HepG2 (cell line): ENCODE measurements around the gene ATG9A. TPM values are rescaled to one million over a fixed set of nuclear protein-coding genes. Genes with fewer than 3 reads are reported as not detected.

ENCODE experiments used
- BRD4 ChIP-seq: sonication (generic); formaldehyde crosslinking; IDR thresholded peaks from 2 replicates; pipeline ENCODE4 v1.4.0; 2020; ENCODE audit warnings: missing genetic modification reagents
- DZIP1 ChIP-seq: sonication (generic); formaldehyde crosslinking; IDR thresholded peaks from 2 replicates; pipeline ENCODE4 v1.5.0; 2020; ENCODE audit warnings: mild to moderate bottlenecking, missing genetic modification reagents
- ETV5 ChIP-seq: IDR thresholded peaks from 2 replicates; pipeline ENCODE4 v1.6.1; 2018; ENCODE audit warnings: missing biosample characterization, missing genetic modification reagents, inconsistent platforms, borderline replicate concordance
- MXD4 ChIP-seq: IDR thresholded peaks from 2 replicates; pipeline ENCODE4 v1.6.1; 2016; ENCODE audit warnings: mild to moderate bottlenecking, missing biosample characterization, missing genetic modification reagents
- NKX3-1 ChIP-seq: sonication (generic); formaldehyde crosslinking; IDR thresholded peaks from 2 replicates; pipeline ENCODE4 v1.5.0; 2020; ENCODE audit warnings: missing genetic modification reagents
- PHF21A ChIP-seq: sonication (generic); formaldehyde crosslinking; IDR thresholded peaks from 2 replicates; pipeline ENCODE4 v1.5.0; 2020; ENCODE audit warnings: mild to moderate bottlenecking, missing genetic modification reagents
- TBX3 ChIP-seq: fragments of 450-650 bp; IDR thresholded peaks from 2 replicates; pipeline ENCODE4 v1.6.1; 2017; ENCODE audit warnings: antibody characterized with exemption, mild to moderate bottlenecking, inconsistent platforms, borderline replicate concordance
- TRIM22 ChIP-seq: fragments of 450-650 bp; IDR thresholded peaks from 2 replicates; pipeline ENCODE4 v1.6.1; 2017
- TSC22D2 ChIP-seq: sonication (generic); formaldehyde crosslinking; IDR thresholded peaks from 2 replicates; pipeline ENCODE4 v1.5.1; 2020; ENCODE audit warnings: missing genetic modification reagents, mild to moderate bottlenecking, borderline replicate concordance
- ZBTB8A ChIP-seq: sonication (generic); formaldehyde crosslinking; IDR thresholded peaks from 2 replicates; pipeline ENCODE4 v1.4.0; 2020; ENCODE audit warnings: mild to moderate bottlenecking, low read depth, missing genetic modification reagents, borderline replicate concordance
- ZNF180 ChIP-seq: sonication (generic); formaldehyde crosslinking; IDR thresholded peaks from 2 replicates; pipeline ENCODE4 v1.4.0; 2020; ENCODE audit warnings: low read depth, missing genetic modification reagents, borderline replicate concordance
- ZNF44 ChIP-seq: sonication (generic); formaldehyde crosslinking; IDR thresholded peaks from 2 replicates; pipeline ENCODE4 v1.5.1; 2020; ENCODE audit warnings: mild to moderate bottlenecking, missing genetic modification reagents
- ZNF468 ChIP-seq: sonication (generic); formaldehyde crosslinking; IDR thresholded peaks from 2 replicates; pipeline ENCODE4 v1.8.0; 2022; ENCODE audit warnings: mild to moderate bottlenecking, moderate library complexity, missing genetic modification reagents
- ZNF547 ChIP-seq: sonication (generic); formaldehyde crosslinking; IDR thresholded peaks from 2 replicates; pipeline ENCODE4 v1.5.1; 2020; ENCODE audit warnings: mild to moderate bottlenecking, missing genetic modification reagents
- ZNF660 ChIP-seq: sonication (generic); formaldehyde crosslinking; IDR thresholded peaks from 2 replicates; pipeline ENCODE4 v1.5.1; 2020; ENCODE audit warnings: mild to moderate bottlenecking, low read depth, missing genetic modification reagents, borderline replicate concordance
- ZNF703 ChIP-seq: sonication (generic); formaldehyde crosslinking; IDR thresholded peaks from 2 replicates; pipeline ENCODE4 v1.5.1; 2020; ENCODE audit warnings: missing genetic modification reagents, mild to moderate bottlenecking, moderate library complexity, borderline replicate concordance
- ZNF816 ChIP-seq: sonication (generic); formaldehyde crosslinking; IDR thresholded peaks from 2 replicates; pipeline ENCODE4 v1.8.0; 2022; ENCODE audit warnings: missing genetic modification reagents, mild to moderate bottlenecking, borderline replicate concordance
- ZZZ3 ChIP-seq: sonication (generic); formaldehyde crosslinking; IDR thresholded peaks from 2 replicates; pipeline ENCODE4 v1.4.0; 2020; ENCODE audit warnings: missing genetic modification reagents, mild to moderate bottlenecking, borderline replicate concordance
- polyA plus RNA-seq, 8 experiments: library from polyadenylated mRNA; depleted of rRNA in 3 of 8; stranded (reverse) in 7 of 8; unstranded in 1 of 8; fragments of >200 nt; fragmentation: Illumina TruSeq in 4 of 8; extraction: Trizol in 4 of 8; gene quantifications; 2 replicates each; pipeline versions ENCODE4 v1.2.1 to v1.2.3, GENCODE V29; 2011 to 2016; ENCODE audit warnings: low read depth in 4 of 8, missing spikeins in 1 of 8, mixed read lengths in 1 of 8; ENCODE audit not compliant: insufficient read depth in 1 of 8
- total RNA-seq, 5 experiments: library from RNA; depleted of rRNA; stranded (reverse); fragments of >200 nt; fragmentation: Illumina TruSeq; extraction: Trizol; gene quantifications; 2 replicates each; pipeline ENCODE4 v1.2.3, GENCODE V29; 2016; ENCODE audit warnings: low read depth in 1 of 5
- TF ChIP-seq, protein P1 (sequence below): sonication (generic); formaldehyde crosslinking; IDR thresholded peaks from 2 replicates; pipeline ENCODE4 v1.8.0; 2022; ENCODE audit warnings: mild to moderate bottlenecking, missing genetic modification reagents, moderate library complexity
- TF ChIP-seq, protein P2 (sequence below): sonication (generic); formaldehyde crosslinking; IDR thresholded peaks from 2 replicates; pipeline ENCODE4 v1.4.0; 2020; ENCODE audit warnings: missing genetic modification reagents, borderline replicate concordance
- TF ChIP-seq, protein P3 (sequence below): sonication (generic); IDR thresholded peaks from 2 replicates; pipeline ENCODE4 v1.6.1; 2016; ENCODE audit warnings: low read depth, borderline replicate concordance

The ATG9A gene
- total and polyA plus RNA-seq, 2 of the 13 experiments (the other 11 are each of a cell fraction or from before 2014, with no cell fraction given): 35.0 to 131 TPM

- TF ChIP-seq, protein P1, sequence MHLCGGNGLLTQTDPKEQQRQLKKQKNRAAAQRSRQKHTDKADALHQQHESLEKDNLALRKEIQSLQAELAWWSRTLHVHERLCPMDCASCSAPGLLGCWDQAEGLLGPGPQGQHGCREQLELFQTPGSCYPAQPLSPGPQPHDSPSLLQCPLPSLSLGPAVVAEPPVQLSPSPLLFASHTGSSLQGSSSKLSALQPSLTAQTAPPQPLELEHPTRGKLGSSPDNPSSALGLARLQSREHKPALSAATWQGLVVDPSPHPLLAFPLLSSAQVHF (CRISPR knock-in tag): 0 out of 2 replicates have a peak, but pooled peaks have one; percentile 37
- peak; percentile 94 for TF ChIP-seq ZNF44 (CRISPR knock-in tag)
- no peak for TF ChIP-seq DZIP1 (CRISPR knock-in tag)
- no peak for TF ChIP-seq ZNF660
- TF ChIP-seq TSC22D2: no peak
- peak; percentile 16; the same call in 1 of the 2 replicates for TF ChIP-seq MXD4 (CRISPR knock-in tag)
- no peak; the same call in 1 of the 2 replicates for TF ChIP-seq NKX3-1
- TF ChIP-seq ZNF816 (CRISPR knock-in tag): peak; percentile 91
- TF ChIP-seq, protein P2, sequence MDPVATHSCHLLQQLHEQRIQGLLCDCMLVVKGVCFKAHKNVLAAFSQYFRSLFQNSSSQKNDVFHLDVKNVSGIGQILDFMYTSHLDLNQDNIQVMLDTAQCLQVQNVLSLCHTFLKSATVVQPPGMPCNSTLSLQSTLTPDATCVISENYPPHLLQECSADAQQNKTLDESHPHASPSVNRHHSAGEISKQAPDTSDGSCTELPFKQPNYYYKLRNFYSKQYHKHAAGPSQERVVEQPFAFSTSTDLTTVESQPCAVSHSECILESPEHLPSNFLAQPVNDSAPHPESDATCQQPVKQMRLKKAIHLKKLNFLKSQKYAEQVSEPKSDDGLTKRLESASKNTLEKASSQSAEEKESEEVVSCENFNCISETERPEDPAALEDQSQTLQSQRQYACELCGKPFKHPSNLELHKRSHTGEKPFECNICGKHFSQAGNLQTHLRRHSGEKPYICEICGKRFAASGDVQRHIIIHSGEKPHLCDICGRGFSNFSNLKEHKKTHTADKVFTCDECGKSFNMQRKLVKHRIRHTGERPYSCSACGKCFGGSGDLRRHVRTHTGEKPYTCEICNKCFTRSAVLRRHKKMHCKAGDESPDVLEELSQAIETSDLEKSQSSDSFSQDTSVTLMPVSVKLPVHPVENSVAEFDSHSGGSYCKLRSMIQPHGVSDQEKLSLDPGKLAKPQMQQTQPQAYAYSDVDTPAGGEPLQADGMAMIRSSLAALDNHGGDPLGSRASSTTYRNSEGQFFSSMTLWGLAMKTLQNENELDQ (CRISPR knock-in tag): no peak
- no peak for TF ChIP-seq BRD4
- TF ChIP-seq ZNF468 (CRISPR knock-in tag): no peak
- TF ChIP-seq ZBTB8A (CRISPR knock-in tag): no peak
- TF ChIP-seq, protein P3, sequence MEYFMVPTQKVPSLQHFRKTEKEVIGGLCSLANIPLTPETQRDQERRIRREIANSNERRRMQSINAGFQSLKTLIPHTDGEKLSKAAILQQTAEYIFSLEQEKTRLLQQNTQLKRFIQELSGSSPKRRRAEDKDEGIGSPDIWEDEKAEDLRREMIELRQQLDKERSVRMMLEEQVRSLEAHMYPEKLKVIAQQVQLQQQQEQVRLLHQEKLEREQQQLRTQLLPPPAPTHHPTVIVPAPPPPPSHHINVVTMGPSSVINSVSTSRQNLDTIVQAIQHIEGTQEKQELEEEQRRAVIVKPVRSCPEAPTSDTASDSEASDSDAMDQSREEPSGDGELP: no peak
- TF ChIP-seq PHF21A (CRISPR knock-in tag): peak; percentile 81
- TF ChIP-seq TRIM22: no peak
- TF ChIP-seq TBX3: peak; percentile 72; the same call in 1 of the 2 replicates
- no peak for TF ChIP-seq ZNF703 (CRISPR knock-in tag)
- TF ChIP-seq ZNF180 (CRISPR knock-in tag): no peak
- TF ChIP-seq ZZZ3: no peak; the same call in 1 of the 2 replicates
- TF ChIP-seq ZNF547: peak; percentile 91
- TF ChIP-seq ETV5: no peak; the same call in none of the 2 replicates
Observed at GRCh38 chr2:219229305-219230058, at the start of gene ATG9A, which contains the start of gene ANKZF1 (continued).
